ENCODE measurements around the gene PARK7.

GRCh38 chr1:7919880-7920279, 41.6 kb upstream of the PARK7 start:
- TF ChIP-seq CTCF (IDR thresholded peaks at IDR 0.05), result no peak
- TF ChIP-seq POLR2A (IDR thresholded peaks at IDR 0.05), result no peak

All from right lobe of liver (tissue), 4 donors.